ENCODE measurements around the gene DDX60.
"Not testable (repeated sequence)": the region's sequence is repeated elsewhere in the genome, so short reads cannot be mapped to it uniquely, and the experiment has no call there.

GRCh38 chr4:168285850-168286249 lies 32.7 kb downstream of the DDX60 start:
- TF ChIP-seq EZH2 (IDR thresholded peaks at IDR 0.05; ENCODE audit: borderline replicate concordance, low read depth, low read length, poor library complexity, severe bottlenecking); CTCF (conservative IDR thresholded peaks at IDR 0.05; ENCODE audit: low read depth, low read length): not testable (repeated sequence)

All from A673 (cell line).